Measurements from ENCODE around the gene NR5A2. TPM values are rescaled to one million over a fixed set of nuclear protein-coding genes. Genes with fewer than 3 reads are reported as not detected.

The NR5A2 gene
- polyA plus RNA-seq, 6 donors from 2014 or later = not detected

DNA sequence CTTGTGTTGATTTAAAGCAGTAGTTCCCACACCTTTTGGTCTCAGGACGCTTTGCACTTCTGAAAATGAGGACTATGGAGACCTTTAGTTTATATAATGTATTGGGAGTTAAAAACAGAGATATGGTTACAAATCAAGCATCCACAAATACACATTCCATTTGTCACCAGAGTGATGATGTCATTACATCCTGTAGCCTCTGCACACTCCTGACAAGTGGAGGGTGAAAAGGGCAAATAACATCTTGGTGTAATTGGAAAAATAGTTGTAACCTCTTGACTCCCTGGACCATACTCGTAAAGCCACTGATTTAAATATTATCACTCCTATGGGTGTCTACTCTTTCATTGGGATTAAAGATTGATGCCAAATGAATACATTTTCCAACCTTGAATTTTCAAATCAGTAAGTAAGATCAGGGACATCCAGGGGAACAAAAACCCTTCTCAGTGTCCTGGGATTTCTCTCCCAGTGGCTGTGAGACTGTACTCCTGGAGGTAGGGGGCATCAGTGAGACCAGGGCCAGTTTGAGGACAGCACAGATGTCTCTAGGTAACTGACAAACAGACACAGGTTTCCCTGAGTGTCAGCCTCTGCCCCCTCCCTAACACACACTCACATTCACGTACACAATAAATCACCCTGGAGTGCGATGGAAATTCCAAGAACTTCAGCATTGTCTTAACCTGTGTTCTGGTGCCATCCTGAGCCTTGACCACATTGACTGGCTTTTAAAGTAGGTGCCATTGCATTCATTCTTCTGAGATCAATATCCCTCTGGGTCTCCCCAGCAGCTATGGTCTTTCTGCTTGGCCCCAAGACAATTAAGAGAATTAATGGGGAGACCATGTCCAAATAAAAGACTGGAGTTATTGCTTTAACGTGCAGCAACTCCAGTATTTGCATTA lies 63.0 kb downstream of the NR5A2 start:
- Mint-ChIP-seq H3K27ac (no peak overlapping the region), H3K27me3 (peaks cover 8 to 26% (median 24%) of the 10 kb centered on the region in 3 donors), H3K9me3 (no peaks in the 10 kb centered on the region), H3K36me3 (peaks cover 0 to 8% of the 10 kb centered on the region in 2 donors), H3K4me3 (no peak overlapping the region), H3K4me1 (no peaks in the 10 kb centered on the region)
- DNase-seq (no peak), ATAC-seq (ENCODE audit: low read depth in 2 of 2) (no peak)

DNA sequence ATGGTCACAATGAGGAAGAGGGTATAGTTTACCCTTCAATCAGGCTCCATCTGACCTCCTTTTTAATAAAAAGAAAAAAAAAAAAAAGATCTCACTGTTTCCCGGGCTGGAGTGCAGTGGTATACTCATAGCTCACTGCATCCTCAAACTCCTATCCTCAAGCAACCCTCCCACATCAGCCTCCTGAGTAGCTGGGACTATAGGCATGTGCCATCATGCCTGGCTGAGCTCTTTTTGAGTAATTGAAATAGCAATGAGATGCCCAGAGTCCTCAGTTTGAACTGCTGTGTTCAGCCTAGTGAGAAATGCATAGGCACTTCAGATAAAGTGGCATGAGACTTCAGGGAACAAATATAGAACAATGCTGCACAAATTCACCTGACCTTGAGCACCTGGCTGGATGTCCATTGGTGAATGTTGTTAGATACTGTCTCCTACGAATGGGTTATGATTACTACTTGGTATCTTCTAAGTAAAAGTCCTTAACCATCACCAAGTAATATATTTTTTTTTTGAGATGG lies 67.6 kb downstream of the NR5A2 start:
- Mint-ChIP-seq H3K4me1 (no peaks in the 10 kb centered on the region), H3K36me3 (no peaks in the 10 kb centered on the region), H3K4me3 (no peak overlapping the region), H3K9me3 (no peaks in the 10 kb centered on the region), H3K27me3 (peaks cover 0 to 5% (median 0%) of the 10 kb centered on the region in 3 donors), H3K27ac (no peak overlapping the region)
- DNase-seq (no peak), ATAC-seq (ENCODE audit: low read depth in 2 of 2) (no peak)

DNA sequence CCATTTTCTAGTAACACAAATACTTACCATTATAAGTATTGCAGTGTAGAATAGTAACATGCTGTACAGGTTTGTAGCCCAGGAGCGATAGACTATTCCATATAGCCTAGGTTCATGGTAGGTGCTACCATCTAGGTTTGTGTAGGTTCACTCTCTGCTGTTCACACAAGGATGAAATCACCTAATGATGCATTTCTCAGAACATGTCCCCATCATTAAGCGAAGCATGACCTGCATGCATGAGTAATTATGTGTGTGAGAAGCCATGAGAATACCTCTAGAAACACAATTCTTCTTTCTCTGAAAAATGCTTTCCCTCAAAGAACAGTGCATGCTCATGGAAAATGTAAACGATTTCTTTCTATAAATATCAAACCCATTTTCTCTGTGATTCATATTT lies 69.3 kb downstream of the NR5A2 start:
- peaks cover 0 to 14% (median 0%) of the 10 kb centered on the region in 3 donors for H3K27me3 Mint-ChIP-seq
- no peak for DNase-seq

DNA sequence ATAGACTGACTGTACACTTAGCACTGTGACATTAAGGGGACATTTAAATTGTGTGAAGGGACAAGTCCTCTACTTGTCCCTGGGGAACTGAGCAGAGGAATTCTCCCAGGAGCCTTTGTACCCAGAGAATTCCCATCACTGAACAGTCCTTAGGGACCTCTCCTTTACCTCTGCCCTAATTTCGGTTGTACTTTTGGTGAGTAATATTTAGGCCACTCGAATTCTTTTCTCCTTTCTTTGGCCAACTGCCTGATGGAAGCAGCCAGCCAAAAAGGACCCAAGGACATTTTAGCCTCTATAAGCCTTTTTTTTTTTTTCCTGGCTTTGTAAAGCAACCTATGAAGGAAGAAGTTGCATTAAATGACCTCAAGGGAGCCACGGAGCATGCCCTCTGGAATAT lies 71.5 kb downstream of the NR5A2 start:
- Mint-ChIP-seq H3K9me3 (no peaks in the 10 kb centered on the region), H3K4me1 (no peaks in the 10 kb centered on the region), H3K27me3 (peaks cover 6 to 14% (median 8%) of the 10 kb centered on the region in 3 donors), H3K4me3 (no peak overlapping the region), H3K36me3 (no peaks in the 10 kb centered on the region), H3K27ac (no peak overlapping the region)
- no peak for DNase-seq
- no peak for ATAC-seq (ENCODE audit: low read depth in 2 of 2)

More for the DNA sequence above, 69.3 kb downstream of the NR5A2 start:
- Mint-ChIP-seq H3K27ac (no peak overlapping the region), H3K9me3 (no peaks in the 10 kb centered on the region), H3K4me3 (no peak overlapping the region), H3K36me3 (no peaks in the 10 kb centered on the region), H3K4me1 (no peaks in the 10 kb centered on the region)
- no peak for ATAC-seq (ENCODE audit: low read depth in 2 of 2)

DNA sequence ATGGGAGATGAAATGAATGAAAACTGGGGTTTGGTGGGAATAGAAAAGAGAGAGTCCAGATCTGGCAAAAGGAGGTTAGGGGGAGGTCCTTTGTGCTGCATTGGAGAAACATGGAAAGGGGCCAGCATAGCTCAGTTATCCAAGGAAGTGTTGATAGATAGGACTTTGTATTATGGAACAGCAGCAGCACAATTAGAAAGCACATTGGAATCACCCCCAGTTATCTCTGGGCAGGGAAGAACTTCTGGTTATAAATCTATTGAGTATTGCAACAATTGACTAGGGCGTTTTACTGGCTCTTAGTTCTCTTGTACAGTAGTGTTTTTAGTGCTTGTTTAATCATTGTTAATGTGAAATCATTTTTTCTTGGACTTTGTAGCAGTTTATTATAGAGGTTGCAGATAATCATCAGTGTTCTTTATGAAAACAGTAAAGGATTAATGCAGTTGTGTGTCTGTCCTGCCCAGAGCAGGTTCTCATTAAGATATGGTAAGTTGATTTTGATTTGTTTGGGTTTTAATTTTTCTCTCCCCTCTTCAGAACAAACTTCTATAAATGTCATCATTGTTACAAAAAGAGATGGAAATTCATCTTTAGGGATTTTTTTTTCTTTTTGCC lies 76.6 kb downstream of the NR5A2 start:
- H3K27ac Mint-ChIP-seq = no peak overlapping the region
- H3K36me3 Mint-ChIP-seq = no peaks in the 10 kb centered on the region
- peaks cover 5 to 8% (median 7%) of the 10 kb centered on the region in 3 donors for H3K4me1 Mint-ChIP-seq
- H3K4me3 Mint-ChIP-seq = no peak overlapping the region
- H3K27me3 Mint-ChIP-seq = peaks cover 9 to 11% (median 9%) of the 10 kb centered on the region in 3 donors
- no peaks in the 10 kb centered on the region for H3K9me3 Mint-ChIP-seq
- no peak for DNase-seq
- no peak for ATAC-seq (ENCODE audit: low read depth in 2 of 2)

DNA sequence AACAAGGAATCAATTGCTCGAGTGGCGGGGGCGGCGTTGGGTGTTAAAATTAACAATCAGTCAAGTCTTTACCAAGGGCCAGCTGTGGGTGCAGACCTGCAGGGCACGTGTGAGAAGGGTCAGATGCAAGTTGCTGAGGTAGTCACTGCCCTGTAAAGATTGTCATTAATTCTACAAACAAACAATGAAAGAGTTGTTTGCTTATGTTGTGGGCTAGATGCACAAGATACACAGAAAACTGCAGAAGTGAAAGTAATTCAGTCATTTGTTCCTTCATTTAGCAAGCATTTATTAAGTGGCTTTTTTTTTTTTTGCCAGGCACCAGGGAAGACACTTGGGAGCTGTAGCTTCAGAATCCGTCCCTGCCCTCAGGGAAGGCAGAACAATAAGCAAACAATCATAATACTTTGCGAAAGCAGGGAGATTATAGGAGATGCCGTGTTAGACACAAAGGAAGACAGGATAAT lies 79.5 kb downstream of the NR5A2 start:
- Mint-ChIP-seq H3K27me3 (peaks cover 0 to 11% (median 9%) of the 10 kb centered on the region in 3 donors), H3K9me3 (no peaks in the 10 kb centered on the region), H3K4me1 (peaks cover 5 to 8% (median 7%) of the 10 kb centered on the region in 3 donors), H3K4me3 (peak overlapping the region in 1 of 8 donors; percentile 32), H3K27ac (no peak overlapping the region), H3K36me3 (no peaks in the 10 kb centered on the region)
- DNase-seq = no peak
- no peak for ATAC-seq (ENCODE audit: low read depth in 2 of 2)

DNA sequence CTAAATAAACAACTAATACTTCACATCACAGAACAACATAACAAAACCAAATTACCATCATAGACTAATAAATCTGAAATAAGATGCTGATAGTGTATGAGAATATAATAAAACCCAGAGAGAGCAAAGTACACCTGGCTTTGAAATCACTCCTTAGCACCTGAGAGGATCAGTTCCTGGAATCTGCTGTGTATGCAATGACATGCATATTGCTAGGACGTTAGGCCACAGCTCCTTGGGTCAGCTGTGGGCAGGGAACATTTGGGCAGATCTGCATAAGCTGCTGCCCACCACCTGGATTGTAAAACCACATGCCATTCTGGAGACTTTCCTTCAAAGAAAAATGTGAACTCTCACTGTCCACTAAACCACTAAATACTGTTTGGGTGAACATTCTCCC lies 81.1 kb downstream of the NR5A2 start:
- DNase-seq (no peak), ATAC-seq (ENCODE audit: low read depth in 2 of 2) (no peak)
- no peaks in the 10 kb centered on the region for H3K9me3 Mint-ChIP-seq
- H3K4me1 Mint-ChIP-seq = peaks cover 5 to 8% (median 7%) of the 10 kb centered on the region in 3 donors
- no peak overlapping the region for H3K27ac Mint-ChIP-seq
- H3K4me3 Mint-ChIP-seq = no peak overlapping the region
- H3K36me3 Mint-ChIP-seq = no peaks in the 10 kb centered on the region
- peaks cover 0 to 10% (median 9%) of the 10 kb centered on the region in 3 donors for H3K27me3 Mint-ChIP-seq

DNA sequence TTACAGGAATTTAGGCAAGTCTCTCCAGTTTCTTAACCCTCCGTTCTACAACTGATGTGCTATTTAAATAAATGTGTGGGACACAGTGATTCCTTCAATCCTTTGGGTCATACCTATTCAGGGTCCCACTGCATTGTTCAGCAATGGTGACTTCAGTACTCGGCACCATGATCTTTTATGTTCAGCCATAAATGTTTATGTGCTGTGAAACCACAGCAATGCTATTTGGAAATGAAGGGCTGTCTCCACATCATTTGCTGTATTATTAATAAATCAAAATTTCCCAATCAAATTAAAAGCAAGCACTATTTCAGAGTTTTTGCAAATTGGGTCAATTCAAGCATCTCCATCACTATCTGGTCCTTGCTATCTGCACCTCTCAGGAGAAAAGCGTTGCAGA lies 84.8 kb downstream of the NR5A2 start:
- H3K4me3 Mint-ChIP-seq = no peak overlapping the region
- H3K27me3 Mint-ChIP-seq = peaks cover under 1 to 5% (median 4%) of the 10 kb centered on the region in 3 donors
- H3K27ac Mint-ChIP-seq = no peak overlapping the region
- ATAC-seq (ENCODE audit: low read depth in 2 of 2) (no peak), DNase-seq (no peak)
- peaks cover under 1 to 5% (median under 1%) of the 10 kb centered on the region in 3 donors for H3K4me1 Mint-ChIP-seq
- H3K9me3 Mint-ChIP-seq = no peaks in the 10 kb centered on the region
- H3K36me3 Mint-ChIP-seq = no peaks in the 10 kb centered on the region

DNA sequence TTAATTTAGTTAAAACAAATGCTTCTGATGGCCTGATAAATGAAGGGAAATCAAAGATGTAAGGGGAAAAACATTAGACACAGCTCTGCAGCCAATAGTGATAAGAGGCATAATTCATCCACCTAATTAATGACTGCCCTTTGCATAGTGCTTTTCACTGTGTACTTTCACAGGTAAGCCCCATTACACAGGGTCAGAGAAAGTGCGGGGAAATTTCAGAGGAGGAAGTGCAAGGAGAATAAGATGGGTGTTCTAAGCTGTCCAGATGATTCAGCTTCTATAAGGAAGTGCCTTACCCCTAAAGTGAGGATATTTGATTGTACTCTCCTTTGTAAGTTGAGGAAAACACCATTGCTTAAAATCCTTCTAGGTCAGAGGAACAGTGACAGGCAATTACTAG lies 88.0 kb downstream of the NR5A2 start:
- no peaks in the 10 kb centered on the region for H3K36me3 Mint-ChIP-seq
- DNase-seq = no peak
- no peak overlapping the region for H3K4me3 Mint-ChIP-seq
- peak overlapping the region in 1 of 6 donors; percentile 29 for H3K27ac Mint-ChIP-seq
- H3K4me1 Mint-ChIP-seq = no peaks in the 10 kb centered on the region
- peak in 1 of 2 donors; percentile 18 for ATAC-seq (ENCODE audit: low read depth in 2 of 2)
- H3K9me3 Mint-ChIP-seq = no peaks in the 10 kb centered on the region
- peaks cover 0 to 6% (median 5%) of the 10 kb centered on the region in 3 donors for H3K27me3 Mint-ChIP-seq

DNA sequence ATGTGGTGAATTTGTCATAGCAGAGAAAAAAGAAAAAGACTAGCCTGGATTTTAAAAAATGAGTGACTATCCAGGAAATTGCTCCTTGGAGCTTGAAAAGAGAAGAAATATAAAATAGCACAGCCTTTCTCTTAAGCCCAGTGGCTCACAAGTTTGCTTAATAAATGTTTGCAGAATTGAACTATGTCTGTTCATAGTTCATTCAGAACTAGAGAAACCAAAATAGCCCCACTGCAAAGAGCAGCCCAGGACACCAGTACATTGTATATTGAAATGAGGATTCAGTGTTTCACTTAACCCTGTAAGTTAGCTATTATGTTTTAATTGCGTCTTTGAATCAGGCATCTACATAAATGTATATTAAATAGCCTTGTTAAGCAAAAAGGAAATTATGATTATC lies 88.8 kb downstream of the NR5A2 start:
- ATAC-seq (ENCODE audit: low read depth in 2 of 2) (no peak), DNase-seq (no peak)
- peaks cover 0 to 10% (median 5%) of the 10 kb centered on the region in 3 donors for H3K27me3 Mint-ChIP-seq
- no peaks in the 10 kb centered on the region for H3K4me1 Mint-ChIP-seq
- H3K36me3 Mint-ChIP-seq = no peaks in the 10 kb centered on the region
- H3K27ac Mint-ChIP-seq = no peak overlapping the region
- no peak overlapping the region for H3K4me3 Mint-ChIP-seq
- H3K9me3 Mint-ChIP-seq = no peaks in the 10 kb centered on the region

DNA sequence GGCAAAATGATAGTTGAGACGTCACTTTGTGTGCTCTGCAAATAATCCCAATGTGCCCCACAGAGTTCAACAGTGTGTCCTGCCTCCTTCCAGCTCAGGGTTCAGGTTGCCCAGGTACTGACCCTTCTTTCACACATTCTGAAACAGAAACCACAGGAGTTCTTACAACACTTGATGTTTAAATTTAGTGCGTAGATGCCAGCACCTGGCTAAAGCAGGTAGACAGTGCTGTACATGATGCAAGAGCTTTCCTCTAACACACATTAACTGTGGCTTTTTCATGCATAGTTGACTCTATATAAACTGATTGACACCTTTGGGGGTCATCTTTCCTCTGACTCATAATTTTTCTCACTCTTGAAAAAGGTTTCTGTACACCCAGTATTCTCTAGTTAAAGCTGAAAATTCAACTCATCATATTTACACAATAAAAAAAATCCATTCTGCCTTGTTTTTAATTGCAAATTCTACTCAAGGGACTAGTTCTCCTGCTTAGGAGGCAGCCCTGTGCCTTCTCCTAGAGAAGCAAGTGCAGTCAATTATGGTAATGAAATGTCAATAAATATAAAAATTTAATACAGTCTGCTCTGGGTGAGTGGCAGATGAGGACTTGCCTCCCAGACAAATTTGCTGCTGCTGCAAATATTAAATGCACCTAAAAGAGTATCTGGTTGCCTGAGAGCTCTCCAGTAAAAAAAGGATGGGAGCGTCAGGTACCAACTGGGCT lies 91.4 kb downstream of the NR5A2 start:
- H3K9me3 Mint-ChIP-seq = no peaks in the 10 kb centered on the region
- no peaks in the 10 kb centered on the region for H3K36me3 Mint-ChIP-seq

DNA sequence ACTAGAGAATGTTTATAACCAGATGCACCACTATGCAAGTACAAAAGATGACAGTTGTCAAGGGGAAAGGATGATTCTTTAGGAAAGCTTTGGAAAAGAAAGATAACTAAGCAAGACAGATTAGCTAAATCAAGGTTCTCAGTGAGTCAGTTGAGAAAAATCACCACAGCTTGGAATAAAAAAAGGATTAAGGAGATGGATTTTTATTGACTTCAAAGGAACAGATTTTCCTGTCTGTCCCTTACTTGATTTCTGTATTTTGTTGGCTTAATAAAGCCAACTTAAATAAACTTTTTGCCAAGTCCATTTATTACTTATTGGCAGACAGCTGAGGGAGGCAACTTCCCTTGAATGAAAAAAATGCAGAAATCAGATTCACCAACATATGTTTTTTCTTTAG lies 93.9 kb downstream of the NR5A2 start:
- ATAC-seq (ENCODE audit: low read depth in 2 of 2) (no peak), DNase-seq (no peak)
- Mint-ChIP-seq H3K4me1 (no peaks in the 10 kb centered on the region), H3K27ac (no peak overlapping the region), H3K27me3 (peaks cover 0 to 10% (median 0%) of the 10 kb centered on the region in 3 donors), H3K4me3 (no peak overlapping the region), H3K36me3 (no peaks in the 10 kb centered on the region), H3K9me3 (no peaks in the 10 kb centered on the region)

More for the DNA sequence above, 91.4 kb downstream of the NR5A2 start:
- Mint-ChIP-seq H3K4me3 (no peak overlapping the region), H3K27me3 (peaks cover 0 to 14% (median 0%) of the 10 kb centered on the region in 3 donors), H3K27ac (no peak overlapping the region), H3K4me1 (no peaks in the 10 kb centered on the region)
- ATAC-seq (ENCODE audit: low read depth in 2 of 2) (no peak), DNase-seq (no peak)

DNA sequence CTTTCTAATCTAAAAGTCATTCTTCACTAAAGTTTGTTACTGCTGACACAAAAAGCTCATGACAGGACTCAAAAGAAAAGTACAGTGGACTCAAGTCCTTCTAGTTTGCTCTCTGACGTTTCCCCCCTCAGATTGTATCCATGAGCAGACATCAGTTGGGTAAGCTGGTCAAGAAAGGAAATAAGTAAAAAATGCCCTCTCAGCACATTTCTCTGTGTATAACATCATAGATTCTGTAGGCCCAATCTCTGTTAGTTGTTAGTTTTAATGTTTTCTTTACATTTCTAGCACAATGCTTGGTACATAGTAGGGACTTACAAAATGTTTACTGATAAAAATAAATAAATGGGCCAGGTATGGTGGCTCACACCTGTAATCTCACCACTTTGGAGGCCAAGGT lies 96.8 kb downstream of the NR5A2 start:
- H3K27me3 Mint-ChIP-seq = peaks cover 0 to 14% (median 0%) of the 10 kb centered on the region in 3 donors
- DNase-seq (no peak), ATAC-seq (ENCODE audit: low read depth in 2 of 2) (no peak)
- peaks cover 4 to 7% (median 5%) of the 10 kb centered on the region in 3 donors for H3K4me1 Mint-ChIP-seq
- no peaks in the 10 kb centered on the region for H3K36me3 Mint-ChIP-seq
- no peak overlapping the region for H3K27ac Mint-ChIP-seq
- no peak overlapping the region for H3K4me3 Mint-ChIP-seq
- H3K9me3 Mint-ChIP-seq = no peaks in the 10 kb centered on the region

Data from naive B cell (primary cell).